ENCODE results near the gene ARHGEF7.

ARHGEF7 gene

GRCh38 chr13:111130116-111130508 is 15.0 kb downstream of the ARHGEF7 start:
- Mint-ChIP-seq H3K9me3 (no peaks in the 10 kb centered on the region), H3K36me3 (ENCODE audit: insufficient read depth) (no peaks in the 10 kb centered on the region), H3K27me3 (peaks cover 18 to 23% of the 10 kb centered on the region in 2 donors), H3K27ac (no peak overlapping the region), H3K4me3 (no peak overlapping the region), H3K4me1 (ENCODE audit: low read depth in 2 of 2) (no peaks in the 10 kb centered on the region)
- DNase-seq (no peak), ATAC-seq (replicated peaks) (no peak)

GRCh38 chr13:111131048-111131447 is 15.9 kb downstream of the ARHGEF7 start:
- DNase-seq (no peak), ATAC-seq (replicated peaks) (no peak)
- Mint-ChIP-seq H3K27me3 (peaks cover 26% of the 10 kb centered on the region in 2 donors), H3K4me3 (no peak overlapping the region), H3K27ac (no peak overlapping the region), H3K9me3 (no peaks in the 10 kb centered on the region), H3K4me1 (ENCODE audit: low read depth in 2 of 2) (no peaks in the 10 kb centered on the region), H3K36me3 (ENCODE audit: insufficient read depth) (no peaks in the 10 kb centered on the region)

GRCh38 chr13:111131611-111132010 is 16.5 kb downstream of the ARHGEF7 start:
- ATAC-seq (replicated peaks) = no peak
- Mint-ChIP-seq H3K9me3 (no peaks in the 10 kb centered on the region), H3K36me3 (ENCODE audit: insufficient read depth) (no peaks in the 10 kb centered on the region), H3K27me3 (peaks cover 28 to 29% of the 10 kb centered on the region in 2 donors), H3K27ac (no peak overlapping the region), H3K4me1 (ENCODE audit: low read depth in 2 of 2) (no peaks in the 10 kb centered on the region), H3K4me3 (no peak overlapping the region)
- no peak for DNase-seq

GRCh38 chr13:111132948-111133347 is 17.8 kb downstream of the ARHGEF7 start:
- no peak for ATAC-seq (replicated peaks)
- Mint-ChIP-seq H3K27ac (no peak overlapping the region), H3K27me3 (peaks cover 38 to 39% of the 10 kb centered on the region in 2 donors), H3K9me3 (no peaks in the 10 kb centered on the region), H3K4me3 (no peak overlapping the region), H3K36me3 (ENCODE audit: insufficient read depth) (no peaks in the 10 kb centered on the region), H3K4me1 (ENCODE audit: low read depth in 2 of 2) (no peaks in the 10 kb centered on the region)
- no peak for DNase-seq

- Mint-ChIP-seq H3K27me3 (peaks cover 77 to 88% of the 10 kb centered on the region in 2 donors), H3K4me1 (ENCODE audit: low read depth in 2 of 2) (no peaks in the 10 kb centered on the region), H3K36me3 (ENCODE audit: insufficient read depth) (no peaks in the 10 kb centered on the region), H3K27ac (peak overlapping the region in 1 of 2 donors; percentile 66), H3K9me3 (no peaks in the 10 kb centered on the region), H3K4me3 (no peak overlapping the region)
- DNase-seq (no peak), ATAC-seq (replicated peaks) (no peak)
Observed at GRCh38 chr13:111139452-111139851, 24.3 kb downstream of the ARHGEF7 start.

GRCh38 chr13:111139873-111140561 is 24.9 kb downstream of the ARHGEF7 start:
- Mint-ChIP-seq H3K27ac (no peak overlapping the region), H3K9me3 (no peaks in the 10 kb centered on the region)

GRCh38 chr13:111140562-111141105 is 25.5 kb downstream of the ARHGEF7 start:
- Mint-ChIP-seq H3K36me3 (ENCODE audit: insufficient read depth) (no peaks in the 10 kb centered on the region), H3K27ac (no peak overlapping the region), H3K4me1 (ENCODE audit: low read depth in 2 of 2) (no peaks in the 10 kb centered on the region), H3K9me3 (no peaks in the 10 kb centered on the region), H3K4me3 (no peak overlapping the region), H3K27me3 (peaks cover 82 to 96% of the 10 kb centered on the region in 2 donors)
- DNase-seq (no peak), ATAC-seq (replicated peaks) (no peak)

More at GRCh38 chr13:111139873-111140561, 24.9 kb downstream of the ARHGEF7 start:
- DNase-seq (no peak), ATAC-seq (replicated peaks) (no peak)
- Mint-ChIP-seq H3K36me3 (ENCODE audit: insufficient read depth) (no peaks in the 10 kb centered on the region), H3K4me3 (no peak overlapping the region), H3K27me3 (peaks cover 82 to 94% of the 10 kb centered on the region in 2 donors), H3K4me1 (ENCODE audit: low read depth in 2 of 2) (no peaks in the 10 kb centered on the region)

GRCh38 chr13:111142472-111142871 is 27.4 kb downstream of the ARHGEF7 start:
- DNase-seq = no peak
- H3K27ac Mint-ChIP-seq = no peak overlapping the region
- H3K36me3 Mint-ChIP-seq (ENCODE audit: insufficient read depth) = no peaks in the 10 kb centered on the region
- no peaks in the 10 kb centered on the region for H3K9me3 Mint-ChIP-seq
- no peak overlapping the region for H3K4me3 Mint-ChIP-seq
- no peak for ATAC-seq (replicated peaks)
- peaks cover 63 to 89% of the 10 kb centered on the region in 2 donors for H3K27me3 Mint-ChIP-seq
- no peaks in the 10 kb centered on the region for H3K4me1 Mint-ChIP-seq (ENCODE audit: low read depth in 2 of 2)

- peaks cover 59 to 75% of the 10 kb centered on the region in 2 donors for H3K27me3 Mint-ChIP-seq
- DNase-seq (no peak), ATAC-seq (replicated peaks) (no peak)
- H3K9me3 Mint-ChIP-seq = no peaks in the 10 kb centered on the region
- no peaks in the 10 kb centered on the region for H3K36me3 Mint-ChIP-seq (ENCODE audit: insufficient read depth)
- H3K27ac Mint-ChIP-seq = no peak overlapping the region
- H3K4me1 Mint-ChIP-seq (ENCODE audit: low read depth in 2 of 2) = no peaks in the 10 kb centered on the region
- no peak overlapping the region for H3K4me3 Mint-ChIP-seq
Observed at GRCh38 chr13:111143865-111144540, 28.9 kb downstream of the ARHGEF7 start.

- Mint-ChIP-seq H3K4me1 (ENCODE audit: low read depth in 2 of 2) (no peaks in the 10 kb centered on the region), H3K9me3 (no peaks in the 10 kb centered on the region), H3K27me3 (peaks cover 48 to 64% of the 10 kb centered on the region in 2 donors), H3K4me3 (no peak overlapping the region), H3K36me3 (ENCODE audit: insufficient read depth) (no peaks in the 10 kb centered on the region), H3K27ac (no peak overlapping the region)
- DNase-seq (no peak), ATAC-seq (replicated peaks) (no peak)
Observed at GRCh38 chr13:111145071-111145470, 30.0 kb downstream of the ARHGEF7 start.

GRCh38 chr13:111145506-111145905 is 30.4 kb downstream of the ARHGEF7 start:
- Mint-ChIP-seq H3K36me3 (ENCODE audit: insufficient read depth) (no peaks in the 10 kb centered on the region), H3K4me3 (no peak overlapping the region), H3K27ac (no peak overlapping the region), H3K27me3 (peaks cover 44 to 60% of the 10 kb centered on the region in 2 donors), H3K4me1 (ENCODE audit: low read depth in 2 of 2) (no peaks in the 10 kb centered on the region), H3K9me3 (no peaks in the 10 kb centered on the region)
- DNase-seq (no peak), ATAC-seq (replicated peaks) (no peak)

GRCh38 chr13:111152844-111153243 is 37.7 kb downstream of the ARHGEF7 start:
- peak overlapping the region; percentile 87 to 88 for H3K4me3 Mint-ChIP-seq
- peak overlapping the region; percentile 94 to 95 for H3K27ac Mint-ChIP-seq
- no peaks in the 10 kb centered on the region for H3K9me3 Mint-ChIP-seq
- DNase-seq = no peak
- H3K4me1 Mint-ChIP-seq (ENCODE audit: low read depth in 2 of 2) = peaks cover 13 to 17% of the 10 kb centered on the region in 2 donors
- peaks cover 0 to 5% of the 10 kb centered on the region in 2 donors for H3K27me3 Mint-ChIP-seq
- H3K36me3 Mint-ChIP-seq (ENCODE audit: insufficient read depth) = peaks cover 21% of the 10 kb centered on the region
- no peak for ATAC-seq (replicated peaks)

- ATAC-seq (replicated peaks) (peak; percentile 81), DNase-seq (peak; percentile 93)
- no peaks in the 10 kb centered on the region for H3K27me3 Mint-ChIP-seq
- peak overlapping the region; percentile 94 to 95 for H3K27ac Mint-ChIP-seq
- no peaks in the 10 kb centered on the region for H3K9me3 Mint-ChIP-seq
- peaks cover 21% of the 10 kb centered on the region for H3K36me3 Mint-ChIP-seq (ENCODE audit: insufficient read depth)
- H3K4me3 Mint-ChIP-seq = peak overlapping the region; percentile 87 to 88
- H3K4me1 Mint-ChIP-seq (ENCODE audit: low read depth in 2 of 2) = peaks cover 13 to 17% of the 10 kb centered on the region in 2 donors
Observed at GRCh38 chr13:111153279-111153976, 38.3 kb downstream of the ARHGEF7 start.

All from effector memory CD8-positive, alpha-beta T cell (primary cell).